Neural cell (in vitro differentiated cells): Measurements from ENCODE around the gene TRIM16. TPM values are rescaled to one million over a fixed set of nuclear protein-coding genes. Genes with fewer than 3 reads are reported as not detected.

Experiments used
- H2AFZ ChIP-seq: fragments of 200-600, 300-800 bp; sonication (generic), shearing (Covaris generic); 2 replicates; pipeline ENCODE4 v1.6.0; 2014; ENCODE audit warnings: low read depth, mild to moderate bottlenecking, antibody characterized with exemption, low read length, moderate library complexity
- H3F3A ChIP-seq: fragments of 200-600 bp; shearing (Covaris generic); 2 replicates; pipeline ENCODE4 v1.6.1; 2016; ENCODE audit warnings: mild to moderate bottlenecking, moderate library complexity, mixed read lengths, antibody characterized with exemption, low read length; ENCODE audit not compliant: insufficient read depth, poor library complexity, severe bottlenecking
- H3K27ac ChIP-seq: fragments of 200-600, 300-800 bp; sonication (generic), shearing (Covaris generic); 2 replicates; pipeline ENCODE4 v1.5.1; 2014; ENCODE audit warnings: mild to moderate bottlenecking, low read length, moderate library complexity
- H3K27me3 ChIP-seq: fragments of 300-800, 200-600 bp; sonication (generic), shearing (Covaris generic); 2 replicates; pipeline ENCODE4 v1.6.0; 2014; ENCODE audit warnings: mild to moderate bottlenecking, low read depth, low read length, moderate library complexity; ENCODE audit not compliant: insufficient read depth
- H3K36me3 ChIP-seq: fragments of 300-800, 200-600 bp; sonication (generic), shearing (Covaris generic); 2 replicates; pipeline ENCODE4 v1.5.1; 2014; ENCODE audit warnings: mild to moderate bottlenecking, antibody characterized with exemption, low read length, moderate library complexity; ENCODE audit not compliant: insufficient read depth
- H3K4me2 ChIP-seq: fragments of 300-800, 200-600 bp; sonication (generic), shearing (Covaris generic); 2 replicates; pipeline ENCODE4 v1.6.0; 2014; ENCODE audit warnings: mild to moderate bottlenecking, low read length
- H3K4me3 ChIP-seq: fragments of 300-800, 200-600 bp; sonication (generic), shearing (Covaris generic); 2 replicates; pipeline ENCODE4 v1.5.1; 2014; ENCODE audit warnings: mild to moderate bottlenecking, low read length, moderate library complexity
- H3K79me2 ChIP-seq: fragments of 200-600 bp; shearing (Covaris generic); replicated peaks from 2 replicates; pipeline ENCODE4 v1.6.0; 2014; ENCODE audit warnings: mild to moderate bottlenecking, low read length, moderate library complexity; ENCODE audit not compliant: insufficient read depth
- H3K9ac ChIP-seq: fragments of 300-800, 200-600 bp; sonication (generic), shearing (Covaris generic); 2 replicates; pipeline ENCODE4 v1.6.1; 2016; ENCODE audit warnings: mild to moderate bottlenecking, low read length, mixed read lengths
- H3K9me2 ChIP-seq: fragments of 200-600 bp; shearing (Covaris generic); 2 replicates; pipeline ENCODE4 v1.6.1; 2016; ENCODE audit warnings: mild to moderate bottlenecking, low read length, mixed read lengths; ENCODE audit not compliant: insufficient read depth
- H3K9me3 ChIP-seq: fragments of 200-600, 300-800 bp; sonication (generic), shearing (Covaris generic); 2 replicates; pipeline ENCODE4 v1.6.1; 2016; ENCODE audit warnings: mild to moderate bottlenecking, mixed run types, low read length, moderate library complexity, mixed read lengths
- H4K20me1 ChIP-seq: fragments of 200-600 bp; shearing (Covaris generic); 2 replicates; pipeline ENCODE4 v1.6.1; 2016; ENCODE audit warnings: mild to moderate bottlenecking, mixed run types; ENCODE audit not compliant: insufficient read depth
- EP300 ChIP-seq: fragments of 450-650 bp; conservative IDR thresholded peaks from 2 replicates; pipeline ENCODE4 v1.6.1; 2014; ENCODE audit warnings: antibody characterized with exemption, mild to moderate bottlenecking, moderate library complexity; ENCODE audit not compliant: poor library complexity, severe bottlenecking
- EZH2 ChIP-seq: fragments of 200-600, 300-800 bp; shearing (Covaris generic), sonication (generic); IDR thresholded peaks from 2 replicates; pipeline ENCODE4 v1.6.1; 2014; ENCODE audit warnings: antibody characterized with exemption, low read length, borderline replicate concordance, mild to moderate bottlenecking; ENCODE audit not compliant: insufficient read depth, poor library complexity, severe bottlenecking
- MXI1 ChIP-seq: fragments of 450-650 bp; conservative IDR thresholded peaks from 2 replicates; pipeline ENCODE4 v1.6.1; 2014; ENCODE audit warnings: antibody characterized with exemption, mild to moderate bottlenecking; ENCODE audit not compliant: poor library complexity, severe bottlenecking
- POLR2AphosphoS5 ChIP-seq: IDR thresholded peaks from 2 replicates; pipeline ENCODE4 v1.6.1; 2012
- RAD21 ChIP-seq: fragments of 450-650 bp; conservative IDR thresholded peaks from 2 replicates; pipeline ENCODE4 v1.6.1; 2014; ENCODE audit warnings: antibody characterized with exemption, mild to moderate bottlenecking, moderate library complexity
- SMC3 ChIP-seq: fragments of 450-650 bp; conservative IDR thresholded peaks from 2 replicates; pipeline ENCODE4 v1.6.1; 2014; ENCODE audit warnings: antibody characterized with exemption, mild to moderate bottlenecking, moderate library complexity; ENCODE audit not compliant: poor library complexity
- TAF1 ChIP-seq: IDR thresholded peaks from 2 replicates; pipeline ENCODE4 v1.6.1; 2012; ENCODE audit warnings: low read depth
- polyA plus RNA-seq: library from polyadenylated mRNA; depleted of rRNA; stranded (reverse); fragments of >200 nt; gene quantifications from 2 replicates; pipeline ENCODE4 v1.2.3, GENCODE V29; 2014
- TF ChIP-seq, protein P1 (sequence below): IDR thresholded peaks from 2 replicates; pipeline ENCODE4 v1.6.1; 2012; ENCODE audit warnings: borderline replicate concordance
- TF ChIP-seq, protein P2 (sequence below): fragments of 450-650 bp; IDR thresholded peaks from 2 replicates; pipeline ENCODE4 v1.5.1; 2014; ENCODE audit warnings: antibody characterized with exemption, mild to moderate bottlenecking, moderate library complexity; ENCODE audit not compliant: poor library complexity, severe bottlenecking

TRIM16 gene
- polyA plus RNA-seq, 1 donor from 2014 or later = 34.9 TPM

DNA sequence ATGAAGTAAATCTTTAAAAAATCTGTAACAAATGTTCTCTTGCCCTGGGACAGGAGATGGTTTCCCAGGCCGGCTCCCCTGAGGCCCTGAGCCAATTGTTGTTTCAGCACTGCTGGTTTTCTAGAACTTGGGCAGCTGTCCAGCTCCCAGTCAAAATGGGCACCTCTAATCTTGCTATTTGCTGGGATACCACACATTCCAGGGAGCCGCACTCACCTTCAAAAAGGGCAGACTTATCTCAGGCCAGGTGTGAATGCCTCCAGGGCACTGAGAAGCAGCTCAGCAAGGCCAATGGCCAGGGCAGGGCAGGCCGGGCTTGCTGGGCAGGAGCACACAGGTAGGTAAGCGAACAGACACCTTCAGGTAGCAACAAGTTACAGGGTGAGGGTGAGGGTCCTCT, 24.4 kb downstream of the TRIM16 start:
- Histone ChIP-seq H4K20me1 (no peaks in the 10 kb centered on the region), H2AFZ (no peak overlapping the region), H3K36me3 (no peaks in the 10 kb centered on the region), H3K4me3 (no peak overlapping the region), H3K27me3 (no peaks in the 10 kb centered on the region), H3K4me2 (no peak overlapping the region), H3K79me2 (no peaks in the 10 kb centered on the region), H3F3A (no peaks in the 10 kb centered on the region), H3K9me3 (no peaks in the 10 kb centered on the region), H3K9me2 (no peaks in the 10 kb centered on the region), H3K9ac (no peak overlapping the region), H3K27ac (no peak overlapping the region)
- TF ChIP-seq SMC3 (no peak), POLR2AphosphoS5 (no peak), MXI1 (no peak), RAD21 (no peak), EP300 (no peak), TAF1 (no peak)
- TF ChIP-seq, protein P1, sequence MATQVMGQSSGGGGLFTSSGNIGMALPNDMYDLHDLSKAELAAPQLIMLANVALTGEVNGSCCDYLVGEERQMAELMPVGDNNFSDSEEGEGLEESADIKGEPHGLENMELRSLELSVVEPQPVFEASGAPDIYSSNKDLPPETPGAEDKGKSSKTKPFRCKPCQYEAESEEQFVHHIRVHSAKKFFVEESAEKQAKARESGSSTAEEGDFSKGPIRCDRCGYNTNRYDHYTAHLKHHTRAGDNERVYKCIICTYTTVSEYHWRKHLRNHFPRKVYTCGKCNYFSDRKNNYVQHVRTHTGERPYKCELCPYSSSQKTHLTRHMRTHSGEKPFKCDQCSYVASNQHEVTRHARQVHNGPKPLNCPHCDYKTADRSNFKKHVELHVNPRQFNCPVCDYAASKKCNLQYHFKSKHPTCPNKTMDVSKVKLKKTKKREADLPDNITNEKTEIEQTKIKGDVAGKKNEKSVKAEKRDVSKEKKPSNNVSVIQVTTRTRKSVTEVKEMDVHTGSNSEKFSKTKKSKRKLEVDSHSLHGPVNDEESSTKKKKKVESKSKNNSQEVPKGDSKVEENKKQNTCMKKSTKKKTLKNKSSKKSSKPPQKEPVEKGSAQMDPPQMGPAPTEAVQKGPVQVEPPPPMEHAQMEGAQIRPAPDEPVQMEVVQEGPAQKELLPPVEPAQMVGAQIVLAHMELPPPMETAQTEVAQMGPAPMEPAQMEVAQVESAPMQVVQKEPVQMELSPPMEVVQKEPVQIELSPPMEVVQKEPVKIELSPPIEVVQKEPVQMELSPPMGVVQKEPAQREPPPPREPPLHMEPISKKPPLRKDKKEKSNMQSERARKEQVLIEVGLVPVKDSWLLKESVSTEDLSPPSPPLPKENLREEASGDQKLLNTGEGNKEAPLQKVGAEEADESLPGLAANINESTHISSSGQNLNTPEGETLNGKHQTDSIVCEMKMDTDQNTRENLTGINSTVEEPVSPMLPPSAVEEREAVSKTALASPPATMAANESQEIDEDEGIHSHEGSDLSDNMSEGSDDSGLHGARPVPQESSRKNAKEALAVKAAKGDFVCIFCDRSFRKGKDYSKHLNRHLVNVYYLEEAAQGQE = no peak

DNA sequence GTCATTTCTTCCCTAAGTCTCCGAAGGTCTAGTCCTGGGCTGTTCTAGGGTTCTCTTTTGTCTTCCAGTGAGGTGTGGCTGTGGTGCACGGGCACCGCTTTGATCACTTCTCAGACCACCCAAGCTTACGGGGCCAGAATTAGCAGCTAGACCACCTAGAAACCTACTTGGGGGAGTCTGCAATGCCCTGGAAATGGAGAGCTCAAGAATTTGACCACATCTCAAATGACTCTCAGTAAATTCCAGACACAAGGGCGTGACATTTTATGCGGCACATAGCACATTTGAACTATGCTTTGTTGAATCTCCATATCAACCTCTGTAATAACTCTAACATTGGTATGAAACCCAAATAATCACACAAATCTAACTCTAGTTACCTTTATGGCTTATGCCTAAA, 24.9 kb downstream of the TRIM16 start:
- Histone ChIP-seq H3F3A (no peaks in the 10 kb centered on the region), H4K20me1 (no peaks in the 10 kb centered on the region), H3K9ac (no peak overlapping the region), H3K27me3 (no peaks in the 10 kb centered on the region), H3K4me3 (no peak overlapping the region), H3K9me2 (no peaks in the 10 kb centered on the region), H3K4me2 (no peak overlapping the region), H2AFZ (no peak overlapping the region), H3K9me3 (no peaks in the 10 kb centered on the region), H3K36me3 (no peaks in the 10 kb centered on the region), H3K27ac (no peak overlapping the region), H3K79me2 (no peaks in the 10 kb centered on the region)
- TF ChIP-seq, protein P1 = no peak
- no peak for TF ChIP-seq SMC3
- no peak for TF ChIP-seq EP300
- no peak for TF ChIP-seq MXI1
- no peak for TF ChIP-seq RAD21
- TF ChIP-seq, protein P2, sequence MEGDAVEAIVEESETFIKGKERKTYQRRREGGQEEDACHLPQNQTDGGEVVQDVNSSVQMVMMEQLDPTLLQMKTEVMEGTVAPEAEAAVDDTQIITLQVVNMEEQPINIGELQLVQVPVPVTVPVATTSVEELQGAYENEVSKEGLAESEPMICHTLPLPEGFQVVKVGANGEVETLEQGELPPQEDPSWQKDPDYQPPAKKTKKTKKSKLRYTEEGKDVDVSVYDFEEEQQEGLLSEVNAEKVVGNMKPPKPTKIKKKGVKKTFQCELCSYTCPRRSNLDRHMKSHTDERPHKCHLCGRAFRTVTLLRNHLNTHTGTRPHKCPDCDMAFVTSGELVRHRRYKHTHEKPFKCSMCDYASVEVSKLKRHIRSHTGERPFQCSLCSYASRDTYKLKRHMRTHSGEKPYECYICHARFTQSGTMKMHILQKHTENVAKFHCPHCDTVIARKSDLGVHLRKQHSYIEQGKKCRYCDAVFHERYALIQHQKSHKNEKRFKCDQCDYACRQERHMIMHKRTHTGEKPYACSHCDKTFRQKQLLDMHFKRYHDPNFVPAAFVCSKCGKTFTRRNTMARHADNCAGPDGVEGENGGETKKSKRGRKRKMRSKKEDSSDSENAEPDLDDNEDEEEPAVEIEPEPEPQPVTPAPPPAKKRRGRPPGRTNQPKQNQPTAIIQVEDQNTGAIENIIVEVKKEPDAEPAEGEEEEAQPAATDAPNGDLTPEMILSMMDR = no peak
- TF ChIP-seq TAF1 = no peak
- no peak for TF ChIP-seq EZH2
- TF ChIP-seq POLR2AphosphoS5 = no peak
